ENCODE results near the gene SLAMF7. TPM values are rescaled to one million over a fixed set of nuclear protein-coding genes. Genes with fewer than 3 reads are reported as not detected.
"Not testable (repeated sequence)": the region's sequence is repeated elsewhere in the genome, so short reads cannot be mapped to it uniquely, and the experiment has no call there.

SLAMF7 gene
- total and polyA plus RNA-seq, 2 donors (not counting 1 experiment from before 2014, with no cell fraction given): not detected

DNA sequence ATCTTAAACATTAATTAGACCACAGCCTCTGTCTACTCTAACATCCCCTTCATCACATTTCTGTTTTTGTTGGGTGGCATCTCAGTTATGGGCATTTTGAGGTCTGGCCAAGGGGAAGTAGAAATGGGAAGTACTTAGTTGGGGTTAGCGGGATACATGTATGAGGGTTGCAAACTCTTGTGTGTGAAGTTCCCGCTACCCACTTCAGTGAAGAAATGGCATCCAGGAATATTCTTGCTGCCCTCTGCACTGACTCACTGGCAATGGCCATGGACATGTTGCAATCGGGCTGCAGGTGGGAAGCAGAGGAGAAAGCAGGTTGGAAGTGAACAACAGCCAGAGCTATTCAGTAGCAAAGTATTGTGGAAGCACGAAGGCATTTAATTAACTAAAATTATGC lies 34.8 kb upstream of the SLAMF7 start:
- H3K27ac ChIP-seq (ENCODE audit: insufficient read depth, low read length): no peak overlapping the region
- no peak overlapping the region for H3K9ac ChIP-seq (ENCODE audit: insufficient read depth, low read length)
- H3K4me2 ChIP-seq (ENCODE audit: extremely low read depth, insufficient read depth, low read length): no peak overlapping the region
- H2AFZ ChIP-seq (ENCODE audit: low read length): no peak overlapping the region
- H3K27me3 ChIP-seq (ENCODE audit: control insufficient read depth, insufficient read depth, low read length): no peaks in the 10 kb centered on the region
- H3K36me3 ChIP-seq (ENCODE audit: control insufficient read depth, insufficient read depth, low read length): no peaks in the 10 kb centered on the region
- no peak overlapping the region for H3K4me3 ChIP-seq (replicated peaks in 1 of 4; ENCODE audit: control extremely low read depth in 1 of 4, insufficient read depth in 1 of 4, low read depth in 3 of 4, low read length in 4 of 4)
- no peak for TF ChIP-seq EZH2 (IDR thresholded peaks at IDR 0.05; ENCODE audit: low read length, missing control alignments)
- TF ChIP-seq, protein P1, sequence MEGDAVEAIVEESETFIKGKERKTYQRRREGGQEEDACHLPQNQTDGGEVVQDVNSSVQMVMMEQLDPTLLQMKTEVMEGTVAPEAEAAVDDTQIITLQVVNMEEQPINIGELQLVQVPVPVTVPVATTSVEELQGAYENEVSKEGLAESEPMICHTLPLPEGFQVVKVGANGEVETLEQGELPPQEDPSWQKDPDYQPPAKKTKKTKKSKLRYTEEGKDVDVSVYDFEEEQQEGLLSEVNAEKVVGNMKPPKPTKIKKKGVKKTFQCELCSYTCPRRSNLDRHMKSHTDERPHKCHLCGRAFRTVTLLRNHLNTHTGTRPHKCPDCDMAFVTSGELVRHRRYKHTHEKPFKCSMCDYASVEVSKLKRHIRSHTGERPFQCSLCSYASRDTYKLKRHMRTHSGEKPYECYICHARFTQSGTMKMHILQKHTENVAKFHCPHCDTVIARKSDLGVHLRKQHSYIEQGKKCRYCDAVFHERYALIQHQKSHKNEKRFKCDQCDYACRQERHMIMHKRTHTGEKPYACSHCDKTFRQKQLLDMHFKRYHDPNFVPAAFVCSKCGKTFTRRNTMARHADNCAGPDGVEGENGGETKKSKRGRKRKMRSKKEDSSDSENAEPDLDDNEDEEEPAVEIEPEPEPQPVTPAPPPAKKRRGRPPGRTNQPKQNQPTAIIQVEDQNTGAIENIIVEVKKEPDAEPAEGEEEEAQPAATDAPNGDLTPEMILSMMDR (conservative IDR thresholded peaks at IDR 0.05 in 1 of 2, IDR thresholded peaks at IDR 0.05 in 1 of 2; ENCODE audit: low read depth in 1 of 2, low read length in 2 of 2): no peak
- no peaks in the 10 kb centered on the region for H4K20me1 ChIP-seq (ENCODE audit: control insufficient read depth, extremely low read depth, insufficient read depth, low read length)
- no peak for DNase-seq (ENCODE audit: low read depth in 2 of 2)
- H3K9me3 ChIP-seq (ENCODE audit: control insufficient read depth, insufficient read depth, low read depth, low read length): no peaks in the 10 kb centered on the region
- H3K4me1 ChIP-seq (ENCODE audit: control insufficient read depth, extremely low read depth, insufficient read depth, low read length): no peaks in the 10 kb centered on the region
- H3K79me2 ChIP-seq (ENCODE audit: control insufficient read depth, insufficient read depth, low read length): no peaks in the 10 kb centered on the region

DNA sequence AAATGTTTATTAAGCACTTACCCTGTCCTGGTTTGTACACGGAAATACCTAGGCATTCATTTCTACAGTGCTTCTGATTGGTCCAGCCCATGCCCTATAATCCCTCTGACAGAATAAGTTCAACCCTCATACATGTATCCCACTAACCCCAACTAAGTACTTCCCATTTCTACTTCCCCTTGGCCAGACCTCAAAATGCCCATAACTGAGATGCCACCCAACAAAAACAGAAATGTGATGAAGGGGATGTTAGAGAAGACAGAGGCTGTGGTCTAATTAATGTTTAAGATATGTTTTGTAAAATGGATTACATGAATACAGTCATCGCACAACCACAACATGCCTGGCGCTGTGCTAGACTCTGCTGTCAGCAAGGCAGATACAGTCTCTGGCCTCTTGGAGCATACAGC lies 33.8 kb upstream of the SLAMF7 start:
- not testable (repeated sequence) for H3K36me3 ChIP-seq (ENCODE audit: control insufficient read depth, insufficient read depth, low read length); H3K9ac ChIP-seq (ENCODE audit: insufficient read depth, low read length); H3K27me3 ChIP-seq (ENCODE audit: control insufficient read depth, insufficient read depth, low read length); H4K20me1 ChIP-seq (ENCODE audit: control insufficient read depth, extremely low read depth, insufficient read depth, low read length); DNase-seq (ENCODE audit: low read depth in 2 of 2); H3K4me1 ChIP-seq (ENCODE audit: control insufficient read depth, extremely low read depth, insufficient read depth, low read length); H3K4me3 ChIP-seq (replicated peaks in 1 of 4; ENCODE audit: control extremely low read depth in 1 of 4, insufficient read depth in 1 of 4, low read depth in 3 of 4, low read length in 4 of 4); H3K4me2 ChIP-seq (ENCODE audit: extremely low read depth, insufficient read depth, low read length); H3K9me3 ChIP-seq (ENCODE audit: control insufficient read depth, insufficient read depth, low read depth, low read length); H3K79me2 ChIP-seq (ENCODE audit: control insufficient read depth, insufficient read depth, low read length); H3K27ac ChIP-seq (ENCODE audit: insufficient read depth, low read length); H2AFZ ChIP-seq (ENCODE audit: low read length)

DNA sequence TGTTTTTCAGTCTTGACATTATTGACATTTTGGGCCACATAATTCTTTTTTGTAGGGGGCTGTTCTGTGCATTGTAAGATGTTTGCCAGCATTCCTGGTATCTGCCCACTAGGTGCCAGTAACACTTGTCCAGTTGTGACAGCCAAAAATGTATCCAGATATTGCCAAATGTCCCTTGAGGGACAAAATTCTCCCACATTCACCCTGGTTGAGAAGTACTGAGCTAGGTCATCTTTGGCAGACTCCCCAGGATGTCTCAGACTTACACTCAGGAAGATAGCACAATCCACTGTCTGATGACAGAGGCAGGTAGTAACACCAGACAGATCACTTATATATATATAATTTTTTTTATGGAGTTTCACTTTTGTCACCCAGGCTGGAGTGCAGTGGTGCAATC lies 33.3 kb upstream of the SLAMF7 start:
- Histone ChIP-seq H3K4me2 (ENCODE audit: extremely low read depth, insufficient read depth, low read length) (no peak overlapping the region), H3K4me3 (replicated peaks in 1 of 4; ENCODE audit: control extremely low read depth in 1 of 4, insufficient read depth in 1 of 4, low read depth in 3 of 4, low read length in 4 of 4) (no peak overlapping the region), H3K27me3 (ENCODE audit: control insufficient read depth, insufficient read depth, low read length) (no peaks in the 10 kb centered on the region), H4K20me1 (ENCODE audit: control insufficient read depth, extremely low read depth, insufficient read depth, low read length) (no peaks in the 10 kb centered on the region), H3K9me3 (ENCODE audit: control insufficient read depth, insufficient read depth, low read depth, low read length) (no peaks in the 10 kb centered on the region), H2AFZ (ENCODE audit: low read length) (no peak overlapping the region), H3K9ac (ENCODE audit: insufficient read depth, low read length) (no peak overlapping the region), H3K79me2 (ENCODE audit: control insufficient read depth, insufficient read depth, low read length) (no peaks in the 10 kb centered on the region), H3K36me3 (ENCODE audit: control insufficient read depth, insufficient read depth, low read length) (no peaks in the 10 kb centered on the region), H3K4me1 (ENCODE audit: control insufficient read depth, extremely low read depth, insufficient read depth, low read length) (no peaks in the 10 kb centered on the region), H3K27ac (ENCODE audit: insufficient read depth, low read length) (no peak overlapping the region)
- TF ChIP-seq, protein P1 (conservative IDR thresholded peaks at IDR 0.05 in 1 of 2, IDR thresholded peaks at IDR 0.05 in 1 of 2; ENCODE audit: low read depth in 1 of 2, low read length in 2 of 2): no peak
- no peak for TF ChIP-seq EZH2 (IDR thresholded peaks at IDR 0.05; ENCODE audit: low read length, missing control alignments)
- DNase-seq (ENCODE audit: low read depth in 2 of 2): no peak

Data from fibroblast of lung (primary cell).